Measurements from ENCODE around the gene KDM4B.

- TF ChIP-seq POLR2AphosphoS5 (IDR thresholded peaks at IDR 0.05; ENCODE audit: low read depth, low read length) (no peak), CTCF (IDR thresholded peaks at IDR 0.05; ENCODE audit: control extremely low read depth in 1 of 3, insufficient read depth in 1 of 3, low read depth in 1 of 3, low read length in 3 of 3) (no peak), MAFK (IDR thresholded peaks at IDR 0.05; ENCODE audit: low read depth, low read length) (no peak)
Measured at GRCh38 chr19:4984438-4984990, 15.6 kb downstream of the KDM4B start.
